Fibroblast of the aortic adventitia (primary cell): Measurements from ENCODE around the gene HAND2. TPM values are rescaled to one million over a fixed set of nuclear protein-coding genes. Genes with fewer than 3 reads are reported as not detected.

Experiments used
- DNase-seq: peaks from one replicate; pipeline ENCODE4 v3.0.0-alpha.2; 2010; ENCODE audit warnings: low read depth
- H3K4me3 ChIP-seq: 2 replicates; pipeline ENCODE4 v1.5.1; 2011; ENCODE audit warnings: low read depth, mild to moderate bottlenecking, control low read depth, low read length, moderate library complexity
- total RNA-seq: library from RNA; depleted of rRNA; stranded (reverse); fragments of >200 nt; gene quantifications from 2 replicates; pipeline ENCODE4 v1.2.3, GENCODE V29; 2012; ENCODE audit warnings: low replicate concordance
- TF ChIP-seq, protein P1 (sequence below): IDR thresholded peaks from 2 replicates; pipeline ENCODE4 v1.5.1; 2011; ENCODE audit warnings: mild to moderate bottlenecking, low read length, control low read depth, inconsistent platforms; ENCODE audit not compliant: insufficient read depth

The HAND2 gene
- total RNA-seq, 1 donor: 31.3 TPM

DNA sequence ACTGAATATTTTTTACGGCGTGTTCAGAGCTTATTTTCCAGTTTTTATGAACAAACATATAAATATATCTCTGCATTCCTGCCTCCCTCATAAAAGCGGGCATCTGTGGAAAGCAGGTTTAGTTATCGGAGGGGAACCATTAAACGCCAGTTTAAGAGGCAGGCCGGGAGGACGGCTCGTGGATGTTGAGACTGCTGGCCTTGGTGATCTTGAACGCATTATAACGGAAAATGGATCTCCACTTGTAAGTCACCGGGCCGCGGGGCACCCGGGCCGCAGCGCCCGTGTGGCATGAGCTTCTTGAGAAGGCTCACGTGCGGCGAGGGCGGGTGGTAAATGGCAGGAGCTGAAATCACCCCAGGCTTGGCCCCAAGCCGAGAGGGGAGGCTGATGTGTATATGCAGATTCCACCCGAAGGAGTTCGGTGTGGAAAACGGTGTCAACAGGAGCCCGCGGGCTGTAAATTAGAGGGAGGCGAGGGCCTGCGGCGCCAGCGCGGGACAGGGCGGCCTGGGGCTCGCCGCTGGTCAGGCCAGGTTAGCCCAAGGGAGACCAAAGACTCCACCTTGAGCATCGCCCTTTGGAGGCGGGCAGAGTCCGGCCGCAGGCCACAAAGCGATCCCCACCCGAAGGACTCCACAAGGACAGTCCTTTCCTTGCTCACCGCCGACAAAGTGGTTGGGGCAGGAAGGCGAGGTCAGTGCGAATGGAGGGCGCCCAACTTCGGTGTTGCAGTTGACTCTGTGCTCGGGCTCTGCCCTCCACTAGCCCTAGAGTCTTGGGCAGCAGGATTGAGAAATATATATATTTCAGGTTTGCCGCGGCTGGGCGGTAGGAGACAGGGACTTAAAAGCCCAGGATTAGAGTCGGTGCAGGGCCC is 1.3 kb upstream of the HAND2 start:
- peak overlapping the region; percentile 94 for H3K4me3 ChIP-seq
- no peak for DNase-seq
- TF ChIP-seq, protein P1, sequence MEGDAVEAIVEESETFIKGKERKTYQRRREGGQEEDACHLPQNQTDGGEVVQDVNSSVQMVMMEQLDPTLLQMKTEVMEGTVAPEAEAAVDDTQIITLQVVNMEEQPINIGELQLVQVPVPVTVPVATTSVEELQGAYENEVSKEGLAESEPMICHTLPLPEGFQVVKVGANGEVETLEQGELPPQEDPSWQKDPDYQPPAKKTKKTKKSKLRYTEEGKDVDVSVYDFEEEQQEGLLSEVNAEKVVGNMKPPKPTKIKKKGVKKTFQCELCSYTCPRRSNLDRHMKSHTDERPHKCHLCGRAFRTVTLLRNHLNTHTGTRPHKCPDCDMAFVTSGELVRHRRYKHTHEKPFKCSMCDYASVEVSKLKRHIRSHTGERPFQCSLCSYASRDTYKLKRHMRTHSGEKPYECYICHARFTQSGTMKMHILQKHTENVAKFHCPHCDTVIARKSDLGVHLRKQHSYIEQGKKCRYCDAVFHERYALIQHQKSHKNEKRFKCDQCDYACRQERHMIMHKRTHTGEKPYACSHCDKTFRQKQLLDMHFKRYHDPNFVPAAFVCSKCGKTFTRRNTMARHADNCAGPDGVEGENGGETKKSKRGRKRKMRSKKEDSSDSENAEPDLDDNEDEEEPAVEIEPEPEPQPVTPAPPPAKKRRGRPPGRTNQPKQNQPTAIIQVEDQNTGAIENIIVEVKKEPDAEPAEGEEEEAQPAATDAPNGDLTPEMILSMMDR: no peak

DNA sequence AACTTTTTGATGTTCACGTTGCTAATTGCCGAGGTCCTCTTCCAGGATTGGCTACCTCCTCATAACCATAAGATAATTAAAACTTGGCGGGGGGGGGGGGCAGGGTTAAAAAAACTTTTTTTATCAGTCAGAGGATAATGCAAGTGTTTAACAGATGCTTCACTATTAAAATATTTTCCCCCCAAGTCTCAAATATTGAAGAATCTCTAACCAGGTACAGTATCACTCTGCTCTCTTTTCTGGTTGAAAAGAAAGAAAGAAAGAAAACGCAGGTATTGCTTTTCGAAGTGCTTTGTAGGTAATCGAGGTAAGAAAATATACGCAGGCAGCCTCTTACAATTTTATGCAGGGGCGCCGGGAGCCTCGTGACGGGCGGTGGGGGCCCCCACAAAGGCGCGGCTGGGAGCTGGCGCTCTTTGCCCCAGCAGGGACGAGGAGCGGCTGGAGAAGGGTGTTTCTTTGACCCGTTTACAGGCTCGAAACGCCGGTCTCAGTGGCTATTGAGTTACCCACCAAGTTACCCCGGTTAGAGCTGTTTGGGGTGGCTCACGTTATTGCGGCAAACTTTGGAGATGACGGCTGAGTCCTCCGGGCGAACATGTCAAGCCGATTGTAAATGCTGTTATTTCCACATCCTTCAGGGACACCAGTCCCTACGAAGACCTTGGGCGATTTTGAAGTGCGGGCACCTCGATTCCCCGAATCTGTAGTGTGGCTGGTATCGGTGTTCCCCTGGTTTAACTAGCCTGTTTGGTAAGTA is 477 bp upstream of the HAND2 start:
- peak overlapping the region; percentile 94 for H3K4me3 ChIP-seq
- TF ChIP-seq, protein P1: no peak
- DNase-seq: peak; percentile 39

DNA sequence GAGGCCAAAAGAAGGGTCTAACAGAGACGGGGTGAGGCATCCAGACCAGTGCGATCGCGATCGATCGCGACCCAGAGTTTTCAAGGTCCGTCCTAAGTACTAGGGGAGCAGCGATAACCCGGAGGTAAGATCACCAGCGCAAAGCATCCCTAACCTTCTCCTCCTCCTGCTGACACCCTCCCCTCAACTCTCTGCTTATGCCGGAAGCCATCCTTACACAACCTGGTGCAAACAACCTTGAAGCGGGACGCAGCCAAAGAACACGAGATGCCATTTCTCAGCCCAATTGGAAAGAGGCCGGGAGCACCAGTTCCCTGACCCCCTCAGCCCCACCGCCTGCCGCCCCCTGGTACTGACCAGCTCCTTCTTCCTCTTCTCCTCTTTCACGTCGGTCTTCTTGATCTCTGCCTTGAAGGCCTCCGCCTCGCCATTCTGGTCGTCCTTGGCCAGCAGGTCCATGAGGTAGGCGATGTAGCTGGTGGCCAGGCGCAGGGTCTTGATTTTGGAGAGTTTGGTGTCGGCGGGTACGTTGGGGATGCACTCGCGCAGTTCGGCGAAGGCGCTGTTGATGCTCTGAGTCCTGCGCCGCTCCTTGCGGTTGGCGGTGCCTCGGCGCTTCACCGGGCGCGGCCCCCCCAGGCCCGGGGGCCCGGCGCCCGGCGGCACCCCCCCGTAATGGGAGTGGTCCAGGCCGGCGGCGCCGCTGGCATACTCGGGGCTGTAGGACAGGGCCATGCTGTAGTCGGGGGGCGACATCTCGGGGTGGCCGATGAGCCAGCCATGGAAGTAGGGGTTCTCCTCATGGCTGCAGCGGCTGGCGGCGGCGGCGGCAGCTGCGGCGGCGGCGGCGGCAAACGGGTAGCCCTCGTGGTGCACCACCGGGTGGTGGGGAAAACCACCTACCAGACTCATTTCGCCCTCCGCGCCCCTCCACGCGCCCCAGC is 1.4 kb downstream of the HAND2 start:
- TF ChIP-seq, protein P1: no peak
- peak overlapping the region; percentile 94 for H3K4me3 ChIP-seq
- DNase-seq: peak; percentile 71

DNA sequence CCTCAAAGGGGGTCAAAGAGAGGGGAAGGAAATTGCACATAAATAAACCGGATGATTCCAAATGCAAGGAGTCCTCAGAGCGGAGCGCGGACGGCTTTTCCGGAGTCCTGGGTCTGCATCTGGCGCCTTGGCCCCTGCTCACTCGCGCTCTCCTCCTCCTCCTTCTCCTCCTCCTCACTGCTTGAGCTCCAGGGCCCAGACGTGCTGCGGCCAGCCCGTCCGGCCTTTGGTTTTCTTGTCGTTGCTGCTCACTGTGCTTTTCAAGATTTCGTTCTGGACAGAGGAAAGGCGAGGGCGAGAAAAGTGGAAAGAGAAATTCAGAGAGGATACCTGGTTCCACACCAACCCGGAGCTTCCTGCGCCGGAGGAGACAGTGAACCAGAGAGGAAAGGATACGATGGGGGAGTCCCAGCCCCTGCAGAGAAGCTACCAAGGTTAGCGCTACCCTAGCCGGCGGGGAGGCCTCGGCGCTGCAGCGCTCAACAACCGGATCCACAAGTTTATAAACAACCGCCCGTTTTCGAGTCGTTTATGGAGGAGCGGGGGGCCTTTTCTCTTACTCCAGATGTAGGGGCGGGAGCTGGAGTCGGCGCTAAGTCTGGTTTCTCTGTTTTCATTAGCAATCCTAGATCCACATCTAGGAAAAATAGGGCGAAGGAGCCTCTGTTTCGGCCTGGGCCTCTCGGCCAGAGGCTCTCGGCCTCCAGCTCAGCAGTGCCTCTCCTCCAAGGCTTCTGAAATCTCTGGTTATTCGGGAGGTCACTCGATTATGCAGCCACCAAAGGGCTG is 2.7 kb downstream of the HAND2 start:
- TF ChIP-seq, protein P1: no peak
- DNase-seq: peak; percentile 69
- peak overlapping the region; percentile 94 for H3K4me3 ChIP-seq

DNA sequence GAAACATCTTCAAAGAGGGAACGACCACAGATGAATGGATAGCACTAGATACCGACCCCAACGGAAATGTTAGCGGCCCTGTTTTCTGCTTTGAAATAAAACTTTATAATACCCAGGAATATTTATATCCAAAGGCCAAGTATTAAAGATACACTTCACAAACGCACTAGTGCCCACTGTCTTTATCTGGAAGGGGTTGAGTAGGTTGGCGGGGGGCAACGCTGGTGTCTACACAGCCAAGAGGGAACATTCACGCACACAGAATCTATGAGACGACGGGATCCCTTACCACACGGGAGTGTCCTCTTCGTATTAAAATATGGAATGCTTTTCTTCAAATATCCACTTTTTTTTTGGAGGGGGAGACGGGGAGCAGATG is 3.3 kb downstream of the HAND2 start:
- no peak for DNase-seq
- peak overlapping the region; percentile 94 for H3K4me3 ChIP-seq
- TF ChIP-seq, protein P1: no peak

DNA sequence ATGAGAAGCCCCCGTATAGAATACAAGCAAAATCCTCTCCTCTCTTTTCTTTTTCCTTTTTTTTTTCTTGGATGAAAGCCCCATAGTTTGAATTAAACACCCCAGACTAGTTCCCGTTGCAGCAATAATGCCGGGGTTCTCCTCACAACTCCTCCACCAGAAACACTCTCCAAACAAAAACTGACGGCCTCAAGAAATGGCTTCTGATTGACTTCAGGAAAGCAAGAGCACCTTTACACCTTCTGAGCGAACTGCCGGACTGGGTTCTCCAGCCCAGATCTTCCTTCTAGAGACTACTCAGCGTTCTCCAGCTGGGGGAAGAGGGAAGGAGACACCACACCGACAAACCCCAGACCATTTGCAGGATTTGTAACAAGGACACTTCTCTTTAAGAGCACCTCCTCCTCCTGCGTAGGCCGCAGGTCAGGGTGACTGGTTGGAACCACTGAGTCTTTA is 4.0 kb downstream of the HAND2 start:
- TF ChIP-seq, protein P1: no peak
- DNase-seq: peak; percentile 69
- peak overlapping the region; percentile 94 for H3K4me3 ChIP-seq
